DMS53 (cell line): ENCODE data around the gene KARS1.

Experiments
- DNase-seq: peaks from one replicate; lab custom pipeline; 2025; lab: John Stamatoyannopoulos, UW

Gene KARS1

DNA sequence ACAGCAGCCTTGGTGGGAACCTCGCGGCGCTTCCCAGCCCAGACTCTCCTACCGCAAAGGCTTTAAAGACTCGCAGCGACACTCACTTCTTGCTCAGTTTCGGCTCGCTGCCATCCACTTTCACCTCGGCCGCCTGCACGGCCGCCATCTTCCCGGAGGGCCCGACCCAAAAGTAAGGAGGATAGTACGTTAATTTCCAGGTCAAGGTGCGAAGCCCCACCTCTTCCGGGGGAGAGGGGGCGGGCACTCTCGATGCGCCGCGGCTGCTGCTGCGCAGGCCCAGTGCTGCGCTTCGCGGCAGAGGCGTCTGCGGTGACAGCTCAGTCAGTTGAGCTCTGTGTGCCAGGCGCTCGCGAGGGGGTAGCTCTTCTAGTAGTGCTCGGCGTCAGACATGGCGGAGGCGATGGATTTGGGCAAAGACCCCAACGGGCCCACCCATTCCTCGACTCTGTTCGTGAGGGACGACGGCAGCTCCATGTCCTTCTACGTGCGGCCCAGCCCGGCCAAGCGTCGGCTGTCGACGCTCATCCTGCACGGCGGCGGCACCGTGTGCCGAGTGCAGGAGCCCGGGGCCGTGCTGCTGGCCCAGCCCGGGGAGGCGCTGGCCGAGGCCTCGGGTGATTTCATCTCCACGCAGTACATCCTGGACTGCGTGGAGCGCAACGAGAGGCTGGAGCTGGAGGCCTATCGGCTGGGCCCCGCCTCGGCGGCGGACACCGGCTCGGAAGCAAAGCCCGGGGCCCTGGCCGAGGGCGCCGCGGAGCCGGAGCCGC, at the start of gene KARS1, which contains the start of gene TERF2IP:
TSS of gene KARS1 (minus strand) at position 174 of the 773 bp plus-strand sequence. CDS start at position 148, 26 bp downstream.
TSS of gene TERF2IP (plus strand) at position 282 of the 773 bp plus-strand sequence. CDS start at position 392, 110 bp downstream.
- DNase-seq = peak; percentile 93

DNA sequence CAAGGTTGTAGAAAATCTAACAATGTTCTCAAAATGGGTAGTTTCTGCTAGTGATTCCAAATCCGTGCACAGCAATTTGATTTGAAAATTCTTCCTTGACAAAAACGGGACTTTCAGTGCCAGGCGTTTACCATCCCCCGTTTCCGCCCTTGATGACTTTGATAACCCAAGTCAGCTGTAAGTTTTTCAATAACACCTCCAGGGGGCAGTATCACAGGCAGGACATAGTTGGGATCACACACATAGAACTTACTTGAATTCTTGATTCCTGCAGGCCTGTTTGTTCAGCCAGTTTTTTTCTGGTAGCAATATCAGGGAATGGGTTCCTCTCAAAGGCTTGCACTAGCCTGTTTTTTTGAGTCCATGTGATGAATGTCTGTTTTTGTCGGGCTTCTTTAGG, 48.2 kb upstream of the KARS1 start:
- DNase-seq = peak; percentile 16

DNA sequence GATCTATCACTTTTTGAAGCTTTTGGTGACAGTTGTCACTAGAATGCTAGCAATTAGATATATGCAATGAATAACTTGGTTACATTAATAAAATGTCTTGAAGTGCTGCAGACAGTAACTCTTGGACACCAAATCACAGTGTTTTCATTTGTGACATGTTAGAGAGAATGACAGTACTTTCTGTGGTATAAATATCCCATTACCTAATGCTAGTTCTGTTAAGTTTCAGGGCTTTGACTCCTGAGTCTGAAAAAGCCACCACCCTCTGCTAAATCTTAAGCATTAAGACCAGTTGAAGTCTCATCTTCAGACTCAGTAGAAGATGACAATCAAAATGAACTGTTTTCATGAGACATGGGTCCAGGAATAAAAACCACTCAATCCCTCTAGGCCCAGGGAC, 39.9 kb upstream of the KARS1 start:
- no peak for DNase-seq

DNA sequence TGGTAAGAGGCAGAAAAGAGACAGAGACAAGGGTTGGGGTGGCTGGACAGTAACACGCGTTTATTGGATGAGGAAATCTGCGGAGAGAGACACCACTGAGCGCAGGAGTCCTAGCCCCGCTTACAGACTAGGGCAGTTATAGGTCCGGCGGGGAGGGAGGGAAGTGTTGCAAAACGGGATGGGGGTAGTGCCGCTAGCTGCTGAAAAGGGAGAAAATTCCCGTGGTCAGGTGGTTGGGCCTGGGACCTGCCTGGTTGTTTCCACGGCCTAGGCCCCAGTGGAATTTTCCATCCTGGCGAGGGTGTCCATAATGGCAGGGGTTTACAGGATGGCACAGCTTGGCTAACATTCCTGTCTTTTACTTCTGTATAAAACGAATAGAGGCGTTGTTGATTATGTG, 34.8 kb upstream of the KARS1 start:
- no peak for DNase-seq

DNA sequence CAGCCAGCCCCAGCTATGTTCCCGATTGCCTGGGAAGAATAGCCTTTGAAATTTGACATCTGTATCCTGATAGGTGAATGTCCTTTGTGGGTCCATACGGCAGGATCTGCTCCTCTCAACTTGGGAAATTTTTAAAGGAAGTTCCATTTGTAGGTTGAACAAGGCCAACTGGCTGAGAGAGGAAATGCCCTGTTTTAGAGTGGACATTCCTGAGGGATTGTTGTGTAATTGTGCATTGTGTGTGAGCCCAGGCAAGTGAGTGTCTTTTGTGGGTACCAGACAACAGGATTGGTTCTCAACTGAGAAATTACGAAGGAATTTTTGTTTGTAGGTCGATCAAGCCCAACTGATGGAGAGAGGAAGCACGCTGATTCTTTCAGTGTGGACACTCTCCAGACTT, 31.9 kb upstream of the KARS1 start:
- DNase-seq = no peak

DNA sequence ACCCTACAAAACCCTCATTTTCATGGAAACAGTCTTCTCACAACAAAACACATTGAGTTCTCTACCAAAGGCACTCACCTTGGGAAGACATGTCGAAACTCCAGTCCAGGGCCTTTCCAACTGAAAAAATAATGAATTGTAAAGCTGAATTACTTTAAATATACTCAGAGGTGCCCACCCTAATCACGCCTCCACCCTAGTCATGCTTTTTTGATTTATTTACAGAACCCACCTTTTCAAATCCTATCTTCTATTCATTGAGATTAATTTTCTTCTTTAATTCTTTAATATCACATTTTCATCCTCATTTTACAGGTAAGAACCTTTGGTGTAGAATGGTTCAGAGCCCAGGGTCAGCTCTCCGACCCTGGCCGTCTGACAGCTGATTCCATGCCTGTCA, 29.4 kb upstream of the KARS1 start, which contains the start of gene CPHXL2:
TSS of gene CPHXL2 (minus strand) at position 101 of the 400 bp plus-strand sequence. CDS start at position 91, 10 bp downstream.
- no peak for DNase-seq

DNA sequence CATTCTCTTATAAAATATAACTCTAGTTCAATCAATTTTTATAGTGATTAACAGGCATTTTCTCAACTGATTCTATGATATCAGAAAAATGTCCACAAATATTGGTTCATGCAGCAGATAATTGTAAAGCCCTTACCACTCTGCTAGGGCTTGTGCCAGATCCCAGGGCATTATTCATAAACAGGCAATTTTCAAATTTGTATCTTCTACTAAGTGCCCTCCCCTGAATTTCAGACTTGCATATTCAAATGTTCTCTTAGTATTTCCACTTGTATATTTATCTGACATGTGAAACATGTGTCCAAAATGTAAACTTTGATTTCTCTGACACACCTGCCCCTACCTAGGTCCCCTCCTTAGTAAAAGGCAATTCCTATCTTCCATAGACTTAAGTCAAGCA, 20.0 kb upstream of the KARS1 start:
- no peak for DNase-seq

DNA sequence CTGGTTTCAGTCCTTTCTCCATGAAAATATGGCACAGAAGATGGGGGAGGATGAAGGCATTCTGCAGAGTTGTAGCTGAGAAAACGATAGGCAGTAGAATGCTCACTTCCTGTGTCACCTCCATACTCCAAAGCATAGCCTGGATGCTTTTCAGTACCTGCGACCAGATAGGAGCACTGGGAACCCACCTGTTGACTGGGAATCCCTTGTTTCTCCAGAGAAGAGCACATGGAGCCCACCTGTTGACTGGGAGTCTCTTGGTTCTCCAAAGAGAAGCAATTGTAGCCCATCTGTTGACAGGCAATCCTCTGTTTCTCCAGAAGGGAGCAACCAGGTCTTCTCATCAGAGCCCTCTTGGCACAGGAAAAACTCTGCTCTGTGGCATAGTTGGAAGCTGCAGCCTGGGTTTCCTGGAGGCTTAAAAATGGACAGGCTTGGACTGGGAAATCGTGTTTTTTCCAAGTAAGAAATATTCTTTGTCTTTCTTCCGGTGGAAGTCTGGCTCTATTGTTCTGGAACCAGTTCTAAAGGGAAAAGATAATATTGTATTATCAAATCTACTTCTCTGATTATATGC, 13.3 kb upstream of the KARS1 start:
- DNase-seq = no peak

DNA sequence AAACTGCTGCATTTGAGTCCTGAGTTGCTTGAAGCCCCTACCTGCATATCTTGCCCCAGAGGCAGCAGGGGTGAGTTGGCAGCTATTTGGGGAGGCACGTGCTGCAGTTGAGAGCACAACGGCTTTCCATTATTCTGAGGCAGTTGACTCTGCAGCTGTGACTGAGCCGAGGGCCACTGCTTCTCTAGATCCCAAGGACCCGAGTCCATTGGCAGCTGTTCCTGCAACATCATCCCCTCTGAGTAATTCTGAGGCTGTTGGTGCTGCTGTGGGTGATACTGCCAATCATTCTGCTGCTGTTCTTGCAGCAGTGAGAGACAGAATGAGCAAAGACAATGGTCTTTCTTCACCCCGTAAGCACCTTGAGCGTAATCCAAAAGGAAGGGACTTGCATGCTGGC, 12.9 kb upstream of the KARS1 start:
- DNase-seq = no peak

DNA sequence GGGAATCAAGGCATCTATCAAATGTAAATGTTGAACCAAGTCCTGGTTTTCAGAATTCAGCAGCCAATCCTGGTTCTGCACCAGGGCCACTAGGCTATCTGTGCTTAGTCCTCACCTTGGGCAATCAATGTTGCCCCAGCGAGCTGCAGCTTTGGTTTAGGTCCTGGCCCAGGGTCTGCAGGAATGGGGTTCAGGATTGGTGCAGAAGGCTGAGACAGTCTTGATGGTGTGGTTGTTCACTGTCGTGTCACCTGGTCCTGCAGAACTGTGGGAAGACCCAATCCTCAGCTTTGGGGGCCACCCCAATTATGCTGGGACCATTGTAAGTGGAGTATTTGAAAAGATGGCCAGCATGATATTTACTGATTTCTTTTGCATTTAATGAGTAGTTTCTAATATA, 10.7 kb upstream of the KARS1 start:
- no peak for DNase-seq

DNA sequence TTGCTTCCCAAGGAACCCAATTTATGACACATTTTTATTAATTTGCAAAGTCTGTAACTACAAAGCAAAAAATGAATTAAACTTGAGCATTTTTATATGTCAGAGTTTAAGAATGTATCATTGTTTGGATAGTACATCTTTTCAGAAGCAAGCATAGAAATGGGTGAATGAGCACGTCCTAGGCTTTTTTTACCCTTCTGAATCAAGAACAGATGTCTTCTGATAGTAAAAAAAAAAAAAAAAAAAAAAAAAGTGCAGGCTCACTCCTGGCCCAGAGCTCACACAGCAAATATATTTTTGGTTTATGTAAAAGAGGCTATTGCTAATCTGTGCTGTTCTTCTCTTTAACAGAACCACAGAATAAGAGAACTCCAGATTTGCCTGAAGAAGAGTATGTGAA, 6.5 kb upstream of the KARS1 start:
- no peak for DNase-seq

DNA sequence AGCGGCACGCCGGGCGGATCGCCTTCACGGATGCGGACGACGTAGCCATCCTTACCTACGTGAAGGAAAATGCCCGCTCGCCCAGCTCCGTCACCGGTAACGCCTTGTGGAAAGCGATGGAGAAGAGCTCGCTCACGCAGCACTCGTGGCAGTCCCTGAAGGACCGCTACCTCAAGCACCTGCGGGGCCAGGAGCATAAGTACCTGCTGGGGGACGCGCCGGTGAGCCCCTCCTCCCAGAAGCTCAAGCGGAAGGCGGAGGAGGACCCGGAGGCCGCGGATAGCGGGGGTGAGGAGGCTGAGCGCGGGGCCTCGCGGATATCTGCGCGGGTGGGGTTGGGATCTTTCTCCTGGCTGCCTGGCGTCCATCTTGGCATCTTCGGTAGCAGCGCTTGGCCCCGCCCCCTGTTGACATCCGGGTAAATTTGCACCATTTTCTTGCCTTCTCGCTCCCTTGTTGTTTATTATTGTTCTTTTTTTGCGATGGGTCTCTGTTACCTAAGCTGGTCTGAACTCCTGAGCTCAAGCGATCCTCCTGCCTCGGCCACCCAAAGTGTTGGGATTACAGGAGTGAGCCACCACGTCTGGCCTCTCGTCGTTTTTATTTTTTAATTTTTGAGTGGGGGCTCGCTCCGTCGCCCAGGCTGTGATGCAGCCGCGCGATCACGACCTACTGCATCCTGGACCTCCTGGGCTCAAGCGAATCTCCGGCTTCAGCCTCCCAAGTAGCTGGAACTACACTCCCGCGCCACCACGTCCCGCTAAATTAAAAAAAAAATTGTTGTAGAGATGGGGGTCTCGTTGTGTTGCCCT, 1.0 kb upstream of the KARS1 start:
- peak; percentile 78 for DNase-seq

DNA sequence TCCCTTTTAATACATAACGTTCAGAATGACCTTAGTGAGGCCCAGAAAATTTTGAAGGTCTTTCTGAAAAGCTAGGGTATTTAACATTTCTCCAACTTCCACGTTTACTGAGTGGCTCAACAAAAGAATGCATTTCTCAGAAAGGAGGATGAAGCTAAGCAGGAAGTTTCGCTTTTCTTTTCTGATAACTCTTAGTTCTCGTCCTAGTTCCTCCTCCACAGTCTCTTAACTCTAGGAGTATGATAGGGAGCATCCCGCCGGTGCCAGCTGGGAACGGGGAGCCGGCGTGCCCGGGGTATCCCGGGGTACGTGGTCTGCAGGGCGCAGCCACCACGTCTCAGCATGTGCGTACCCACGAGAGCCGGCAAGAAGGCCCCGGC, 363 bp downstream of the KARS1 start:
- no peak for DNase-seq

DNA sequence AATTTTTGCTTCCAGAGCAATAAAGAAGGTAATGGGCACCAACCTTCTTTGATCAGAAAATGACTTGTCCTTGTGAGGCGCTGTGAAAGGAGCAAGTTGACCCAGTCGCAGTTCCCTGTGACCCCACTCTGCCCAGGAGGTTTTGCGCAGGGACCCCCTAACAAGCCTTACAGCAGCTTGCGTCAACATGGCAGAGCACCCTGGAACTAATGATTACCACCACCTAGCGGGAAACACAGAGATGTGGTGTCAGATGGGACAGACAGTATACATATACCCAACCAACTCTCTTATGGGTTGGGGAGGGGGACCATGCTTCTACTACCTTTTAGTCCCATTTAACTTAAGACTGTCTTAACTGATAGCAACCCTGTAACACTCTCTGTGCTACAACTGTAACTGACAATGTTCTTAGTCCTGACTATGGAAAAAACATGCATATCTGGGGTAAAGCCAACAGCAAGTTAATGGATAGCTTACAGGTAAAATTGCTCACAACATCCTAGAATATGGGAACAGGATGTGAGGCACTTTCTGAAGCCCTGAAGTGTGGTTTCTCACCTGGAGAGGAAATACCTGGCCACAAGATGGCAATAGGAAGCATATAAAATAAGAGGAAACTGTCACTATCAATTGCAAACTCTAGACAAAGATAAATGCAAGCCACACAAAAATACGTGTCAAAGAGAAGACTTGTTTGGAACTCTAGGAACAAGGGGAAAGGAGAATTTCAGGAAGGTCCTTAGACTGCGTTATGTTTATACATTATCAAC, 3.0 kb downstream of the KARS1 start:
- DNase-seq = peak; percentile 28

DNA sequence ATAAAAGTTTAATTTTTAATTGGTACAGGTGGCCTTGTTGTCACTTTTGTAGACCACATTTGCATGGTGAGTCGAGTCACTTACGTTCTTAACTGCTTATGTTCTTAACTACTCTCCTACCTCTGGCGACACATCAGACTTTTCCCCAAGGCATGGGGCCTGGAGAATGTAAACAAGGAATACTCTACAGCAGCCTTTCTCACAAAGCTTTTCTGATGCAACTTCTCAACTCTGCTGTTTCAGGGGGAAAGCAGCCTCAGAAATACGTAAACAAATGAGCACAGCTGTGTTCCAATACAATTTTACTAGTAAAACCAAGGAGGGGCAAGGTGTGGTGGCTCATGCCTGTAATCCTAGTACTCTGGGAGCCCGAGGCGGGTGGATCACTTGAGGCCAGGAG, 6.9 kb downstream of the KARS1 start:
- DNase-seq = no peak

DNA sequence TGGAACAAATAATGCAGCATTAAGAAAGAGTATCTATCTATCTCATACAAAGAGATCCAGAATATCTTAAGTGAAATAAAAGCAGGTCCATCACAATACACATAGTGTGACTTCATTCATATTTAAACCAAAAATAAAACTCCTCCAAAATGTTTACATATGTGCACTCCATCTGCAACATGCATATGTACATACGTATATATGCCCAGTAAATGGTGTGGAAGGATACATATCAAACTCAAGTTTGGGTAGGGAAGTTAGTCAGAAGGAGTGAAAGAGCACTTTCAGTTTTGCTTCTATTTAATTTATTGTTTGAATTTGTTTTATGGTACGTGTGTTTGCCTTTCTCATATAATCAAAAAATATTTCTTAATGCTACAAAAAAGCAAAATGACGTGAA, 12.4 kb downstream of the KARS1 start:
- no peak for DNase-seq

DNA sequence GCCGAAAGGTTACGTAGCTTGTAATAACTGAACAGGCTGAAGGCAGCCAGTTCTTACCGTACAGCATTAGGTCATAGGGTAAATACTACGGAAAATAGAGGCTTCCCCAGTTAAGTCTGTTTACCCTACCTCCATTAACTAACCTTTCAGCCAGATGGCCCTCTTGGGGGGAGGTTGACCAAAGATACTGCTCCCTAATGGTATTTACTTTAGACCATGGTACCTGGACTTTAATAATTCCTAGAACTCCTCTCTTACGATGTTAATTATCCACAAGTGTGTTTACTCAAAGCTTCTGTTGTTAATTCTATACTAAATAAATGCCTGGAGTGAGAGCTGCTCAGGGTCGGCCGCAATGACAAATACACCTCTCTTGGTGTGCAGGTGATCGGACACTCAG, 14.6 kb downstream of the KARS1 start:
- DNase-seq = peak; percentile 93

DNA sequence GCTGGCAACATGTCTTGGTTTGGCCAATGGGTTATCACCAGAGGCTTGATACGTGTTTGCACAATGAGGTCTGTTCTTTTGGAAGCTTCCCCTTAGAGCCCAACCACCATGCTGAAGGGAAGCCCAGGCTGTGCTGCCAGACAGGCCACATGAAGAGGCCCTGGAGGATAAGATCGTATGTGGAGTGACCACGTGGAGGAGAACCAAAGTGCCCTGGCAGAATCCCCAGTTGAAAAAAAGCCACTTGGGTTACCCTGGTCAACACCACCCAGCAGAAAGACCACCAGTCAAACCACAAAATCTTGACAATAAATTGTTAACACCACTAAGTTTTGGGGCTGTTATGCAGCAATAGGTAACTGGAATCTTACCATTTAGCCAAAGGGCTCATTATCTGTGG, 17.4 kb downstream of the KARS1 start:
- DNase-seq = no peak

DNA sequence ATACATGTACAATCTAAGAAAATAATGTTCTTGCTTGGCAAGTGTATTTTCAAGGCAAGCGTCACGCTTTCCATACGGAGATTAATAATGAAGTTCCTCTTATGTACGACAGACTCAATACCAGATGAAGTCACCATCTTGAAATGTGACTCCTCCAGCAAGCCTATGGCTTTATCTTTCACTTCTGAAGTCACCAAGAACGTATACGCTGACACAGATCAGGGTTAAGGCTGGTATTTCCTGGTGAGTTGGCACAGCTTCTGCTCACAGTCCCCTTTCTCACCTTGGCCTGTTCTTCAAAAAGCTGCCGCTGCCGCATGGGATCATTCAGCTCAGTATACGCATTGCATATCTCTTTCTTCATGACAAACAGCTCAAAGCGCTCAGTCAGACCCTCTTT, 18.3 kb downstream of the KARS1 start:
- no peak for DNase-seq

DNA sequence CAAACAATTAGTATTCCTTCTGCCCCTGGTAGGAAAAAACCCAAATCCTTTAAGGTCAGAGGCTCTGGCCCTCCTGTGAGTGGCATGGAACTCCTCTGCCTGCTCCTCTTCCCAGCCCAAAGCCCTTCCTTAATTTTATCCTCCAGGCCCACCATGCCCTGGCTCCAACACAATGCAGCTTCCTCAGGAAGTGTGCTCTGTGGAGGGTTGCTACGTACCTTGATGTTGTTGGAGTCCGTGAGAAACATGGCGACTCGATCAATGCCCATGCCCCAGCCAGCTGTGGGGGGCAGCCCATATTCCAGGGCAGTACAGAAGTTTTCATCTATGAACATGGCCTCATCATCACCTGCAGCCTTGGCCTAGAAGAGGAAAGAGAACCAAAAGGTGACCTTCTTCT, 19.1 kb downstream of the KARS1 start:
- no peak for DNase-seq

DNA sequence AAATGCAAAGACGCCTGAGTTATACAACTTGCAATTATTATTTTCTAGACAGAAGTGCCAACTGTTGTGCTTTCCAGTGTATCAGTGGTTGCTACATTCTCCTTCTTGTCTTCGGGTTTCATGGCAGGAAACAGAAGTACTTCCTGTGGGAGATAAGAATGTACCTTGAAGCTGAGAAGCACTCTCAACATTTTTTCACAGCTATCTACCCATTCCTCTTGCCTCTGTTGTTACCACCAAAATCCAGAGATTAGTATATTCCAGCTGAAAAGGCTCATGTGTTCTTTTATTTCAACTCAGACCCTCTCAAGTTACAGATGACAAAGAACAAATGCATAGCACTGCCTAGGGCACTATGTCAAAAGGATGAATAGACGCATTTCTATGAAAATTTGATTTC, 19.6 kb downstream of the KARS1 start:
- no peak for DNase-seq

DNA sequence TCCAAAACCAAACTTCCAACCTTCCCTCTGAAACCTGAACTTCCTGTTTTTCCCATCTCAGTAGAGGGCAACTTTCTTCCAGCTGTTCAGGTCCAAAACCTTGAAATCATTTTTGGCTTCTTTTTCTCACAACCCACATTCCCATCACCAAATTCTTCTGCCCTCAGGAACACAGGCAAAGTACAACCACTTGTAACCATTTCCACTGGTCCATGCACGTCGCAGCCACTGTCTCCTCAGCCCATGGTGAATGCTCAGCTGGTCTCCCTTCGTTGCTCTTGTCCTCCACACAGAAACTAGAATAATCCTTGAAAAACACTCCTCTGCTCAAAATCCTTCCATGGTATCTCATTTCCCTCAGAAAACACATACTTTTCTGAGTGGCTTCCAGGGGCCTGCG, 20.7 kb downstream of the KARS1 start:
- DNase-seq = no peak
